GM21786 (cell line): ENCODE results near the gene ANO8.
"Not testable (repeated sequence)": the region's sequence is repeated elsewhere in the genome, so short reads cannot be mapped to it uniquely, and the experiment has no call there.

Source experiments
- ATAC-seq: cut with Tn5 transposase; IDR thresholded peaks from one replicate; pipeline ENCODE4 v1.9.1; 2021; ENCODE audit not compliant: unreplicated experiment

Gene ANO8

GRCh38 chr19:17311455-17312188 is 23.0 kb downstream of the ANO8 start:
- ATAC-seq: no peak

DNA sequence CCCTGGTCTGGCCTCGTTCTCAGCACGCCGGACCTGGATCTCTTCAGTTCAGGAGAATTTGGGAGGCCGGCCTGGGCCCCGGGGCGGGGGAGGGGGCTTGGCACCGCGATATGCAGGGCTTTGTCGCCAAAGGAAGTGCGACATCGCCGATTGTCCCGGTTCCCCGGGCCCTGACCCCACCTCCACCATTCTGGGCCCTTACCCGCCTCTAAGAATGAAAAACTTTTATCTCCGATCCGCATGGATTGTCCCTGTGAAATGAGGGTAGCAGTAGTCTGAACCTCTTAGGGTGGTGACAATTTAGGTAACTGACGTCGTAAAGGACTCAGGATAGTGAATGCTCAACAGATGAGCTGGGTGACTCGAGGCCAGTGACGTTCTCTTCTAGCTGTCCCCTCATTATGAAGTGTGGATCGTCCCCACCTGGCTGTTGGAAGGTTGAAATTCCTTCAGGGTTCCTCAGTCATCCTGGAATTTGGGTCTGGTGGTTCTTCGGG is 24.6 kb downstream of the ANO8 start:
- ATAC-seq: no peak

DNA sequence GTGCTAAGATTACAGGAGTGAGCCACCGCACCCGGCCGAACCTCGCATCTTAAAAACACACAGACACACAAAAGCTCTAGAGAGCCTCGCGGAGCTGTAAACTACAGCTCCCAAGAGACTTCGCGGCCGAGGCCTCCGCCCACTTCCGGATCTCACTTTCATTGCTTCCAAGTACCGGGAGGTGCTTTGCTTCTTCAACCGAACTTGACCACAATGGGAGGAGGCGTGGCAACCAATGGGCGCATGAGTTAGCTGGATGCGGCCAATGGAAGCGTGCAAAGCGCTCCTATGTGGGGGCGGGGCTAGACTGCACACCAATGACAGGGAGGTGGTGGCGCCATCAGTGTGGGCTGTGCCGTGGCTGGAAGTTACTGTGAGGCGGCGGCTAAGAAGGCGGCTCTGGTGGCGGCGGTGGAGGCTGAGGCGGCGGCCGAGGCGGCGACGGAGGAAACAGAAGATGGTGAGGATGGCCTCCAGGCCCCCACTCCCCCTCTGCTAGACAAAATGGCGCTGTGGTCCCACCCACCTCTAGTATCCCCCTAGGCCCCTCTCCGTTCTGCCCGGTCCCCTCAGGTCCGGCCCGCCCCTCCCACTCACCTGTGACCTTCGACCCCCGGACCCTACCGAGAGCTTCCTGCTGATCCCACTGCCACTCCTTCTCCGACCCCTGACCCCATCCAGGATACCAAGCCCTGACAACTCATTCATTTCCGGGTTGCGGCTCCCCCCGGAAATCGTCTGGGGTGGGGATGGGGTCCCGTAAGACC is 25.3 kb downstream of the ANO8 start, which contains the start of gene DDA1:
TSS of gene DDA1 (plus strand) at position 366 of the 767 bp plus-strand sequence. CDS start at position 458, 92 bp downstream.
- ATAC-seq: peak; percentile 63

DNA sequence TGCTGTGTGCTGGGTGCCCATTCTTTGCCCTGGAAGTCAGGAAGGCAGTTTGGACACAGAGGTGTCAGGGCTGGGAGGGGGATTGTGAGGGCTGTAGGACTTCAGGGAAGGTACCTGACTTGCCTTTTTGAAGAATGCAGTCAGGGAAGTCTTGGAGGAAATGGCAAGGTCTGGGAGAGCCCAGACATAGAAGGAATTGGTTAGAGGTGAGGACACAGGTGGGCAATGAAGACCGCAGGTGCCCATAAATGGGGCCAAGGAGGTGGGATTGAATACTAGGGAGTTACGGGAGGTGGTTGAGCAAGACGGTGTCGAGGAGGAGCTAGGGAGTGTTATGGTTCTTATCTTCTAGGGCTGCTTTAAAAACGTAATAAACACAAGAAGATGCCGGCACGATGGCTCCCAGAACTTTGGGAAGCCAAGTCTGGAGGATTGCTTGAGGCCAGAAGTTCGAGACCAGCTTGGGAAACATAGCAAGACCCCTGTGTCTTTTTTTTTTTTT is 26.7 kb downstream of the ANO8 start:
- ATAC-seq: no peak

DNA sequence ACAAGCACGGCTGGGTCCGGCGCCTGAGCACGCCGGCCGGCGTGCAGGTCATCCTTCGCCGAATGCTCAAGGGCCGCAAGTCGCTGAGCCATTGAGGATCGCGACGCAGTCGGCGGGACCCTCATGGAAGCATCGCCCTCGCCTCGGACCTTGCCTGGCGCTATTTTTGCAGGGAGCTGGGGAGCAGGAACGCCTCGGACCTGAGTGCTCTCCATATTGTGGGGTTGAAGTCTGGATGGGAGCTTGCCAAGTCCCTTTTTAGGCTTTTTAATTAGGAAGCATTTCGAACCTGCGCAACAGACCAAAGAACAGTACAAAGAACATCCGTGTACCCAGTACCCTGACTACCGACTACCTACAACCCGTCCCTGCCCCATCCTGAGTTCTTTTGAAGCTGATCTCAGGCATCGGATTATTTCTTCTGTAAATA is 28.4 kb downstream of the ANO8 start:
- no peak for ATAC-seq

DNA sequence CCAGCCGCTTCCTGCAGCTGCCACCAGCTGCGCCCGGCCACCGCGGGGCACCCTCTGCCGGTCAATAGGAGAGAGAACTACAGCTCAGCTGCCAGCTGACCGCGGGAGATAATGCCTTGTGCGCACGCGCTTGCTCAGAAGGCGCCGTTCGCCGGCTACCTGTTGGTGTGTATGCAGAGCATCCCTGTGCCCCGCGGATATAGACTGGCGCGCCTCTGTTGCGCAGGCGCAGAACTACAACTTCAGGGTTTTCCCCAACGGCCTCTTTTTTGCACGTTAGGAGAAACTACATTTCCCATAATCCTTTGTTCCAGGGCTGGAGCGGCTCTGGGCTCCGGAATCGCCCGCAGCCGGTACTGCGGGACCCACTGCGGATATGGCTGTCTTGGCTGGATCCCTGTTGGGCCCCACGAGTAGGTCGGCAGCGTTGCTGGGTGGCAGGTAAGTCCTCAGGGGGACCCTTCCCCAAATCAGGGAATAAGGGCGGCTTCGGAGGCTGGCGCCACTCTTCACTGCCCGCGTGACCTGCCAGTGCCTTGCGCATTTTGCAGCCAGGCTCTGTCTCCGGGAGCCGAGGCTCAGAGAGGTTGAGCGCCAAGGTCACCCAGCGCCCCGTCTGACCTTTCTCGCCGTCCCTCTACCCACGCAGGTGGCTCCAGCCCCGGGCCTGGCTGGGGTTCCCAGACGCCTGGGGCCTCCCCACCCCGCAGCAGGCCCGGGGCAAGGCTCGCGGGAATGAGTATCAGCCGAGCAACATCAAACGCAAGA is 29.0 kb downstream of the ANO8 start, which contains the start of gene MRPL34:
TSS of gene MRPL34 (plus strand) at position 356 of the 768 bp plus-strand sequence. CDS start at position 377, 21 bp downstream.
- peak; percentile 69 for ATAC-seq

DNA sequence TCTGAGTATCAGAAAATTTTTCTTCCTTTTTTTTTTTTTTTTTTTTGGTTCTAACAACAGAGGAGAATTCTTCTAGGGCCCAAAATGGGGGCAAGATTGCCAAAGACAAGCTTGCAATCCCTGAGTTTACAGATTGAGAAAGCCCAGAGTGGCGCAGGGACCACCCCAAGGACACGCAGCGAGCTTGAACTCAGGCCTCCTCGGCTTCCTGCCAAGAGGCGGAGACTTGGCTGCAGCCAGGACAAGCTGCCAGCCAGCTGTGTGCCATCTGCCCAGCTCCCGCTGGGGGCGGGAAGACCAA is 29.5 kb downstream of the ANO8 start:
- ATAC-seq: no peak

DNA sequence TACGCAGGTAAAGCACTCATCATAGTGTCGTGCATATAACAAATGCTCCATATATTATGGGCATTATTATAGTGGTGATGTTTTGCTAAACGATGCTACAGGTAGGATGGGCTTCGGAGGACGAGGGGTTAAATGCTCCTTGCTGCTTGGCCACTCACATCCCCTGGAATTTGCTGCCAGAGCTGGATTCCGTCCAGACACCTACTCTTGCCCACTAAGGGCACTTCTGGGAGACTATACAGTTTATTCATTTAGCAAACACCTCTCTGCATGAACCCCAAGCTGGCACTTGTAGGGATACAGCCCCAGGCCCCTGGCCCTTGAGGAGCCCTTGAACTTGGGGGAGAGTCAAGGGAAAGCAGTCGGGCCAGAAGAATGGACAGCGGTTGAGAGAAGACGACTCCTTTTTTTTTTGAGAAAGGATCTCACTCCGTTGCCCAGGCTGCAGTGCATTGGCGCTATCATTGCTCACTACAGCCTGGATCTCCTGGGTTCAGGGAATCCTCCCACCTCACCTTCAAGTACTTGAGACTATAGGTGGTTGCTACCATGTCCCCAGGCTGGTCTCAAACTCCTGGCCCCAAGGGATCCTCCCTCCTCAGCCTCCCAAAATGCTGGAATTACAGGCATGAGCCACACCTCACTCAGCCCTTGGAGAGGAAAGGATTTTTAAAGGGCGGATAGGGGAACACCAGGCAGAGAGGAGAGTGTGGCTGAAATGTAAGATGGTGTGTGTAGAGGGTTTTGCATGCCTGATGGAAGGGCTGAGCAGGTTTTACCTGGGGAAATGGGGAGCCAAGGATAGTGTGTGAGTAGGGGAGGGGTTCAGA is 30.1 kb downstream of the ANO8 start:
- no peak for ATAC-seq

DNA sequence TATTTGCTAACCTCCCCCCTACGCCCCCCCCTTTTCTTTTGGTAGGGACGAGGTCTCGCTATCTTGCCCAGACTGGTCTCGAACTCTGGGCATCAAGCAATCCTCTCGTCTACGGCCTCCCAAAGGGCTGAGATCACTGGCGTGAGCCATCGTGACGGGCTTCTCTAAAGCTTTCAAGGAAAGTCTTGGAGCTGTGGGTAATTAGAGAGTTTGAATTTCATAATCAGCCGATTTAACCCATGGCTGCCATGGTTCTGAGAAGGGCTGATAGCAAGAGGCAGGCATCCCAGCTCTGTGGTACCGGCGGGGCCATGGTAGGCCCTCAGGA is 30.8 kb downstream of the ANO8 start:
- ATAC-seq: no peak

GRCh38 chr19:17303167-17303939 is 31.3 kb downstream of the ANO8 start, which contains the start of gene ABHD8:
TSS of gene ABHD8 (minus strand) at chr19:17303425. CDS start at chr19:17301616, 1,809 bp downstream.
- peak; percentile 40 for ATAC-seq

GRCh38 chr19:17302391-17303166 is 32.1 kb downstream of the ANO8 start:
- ATAC-seq: no peak

DNA sequence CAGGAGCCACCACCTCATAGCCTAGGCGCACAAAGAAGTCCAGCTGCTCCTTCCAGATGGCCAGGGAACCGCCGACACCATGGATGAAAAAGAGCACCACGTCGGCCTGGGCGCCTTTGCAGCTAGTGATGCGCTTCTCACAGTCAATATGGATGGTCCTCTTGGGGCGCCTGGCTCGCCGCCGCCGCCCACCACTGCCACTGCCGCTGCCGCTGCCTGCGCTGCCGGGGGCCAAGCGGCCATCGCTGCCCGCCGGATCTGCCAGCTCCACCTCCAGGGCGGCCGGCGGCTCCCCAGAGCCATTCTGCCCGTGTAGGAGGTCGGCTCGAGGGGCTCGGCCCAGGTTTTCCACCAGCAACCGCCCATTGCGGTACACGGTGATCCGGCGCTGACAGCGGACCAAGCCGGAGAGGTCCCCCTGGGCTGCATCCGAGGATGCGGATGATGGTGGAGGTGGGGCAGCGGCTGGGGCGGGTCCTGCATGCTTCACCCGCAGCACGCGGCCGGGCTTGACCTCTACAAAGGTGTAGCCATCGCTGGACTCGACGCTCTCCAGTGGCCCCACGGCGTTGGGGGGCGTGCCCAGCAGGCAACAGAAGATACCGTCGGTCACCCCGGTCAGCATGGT is 33.5 kb downstream of the ANO8 start:
- ATAC-seq: no peak

- ATAC-seq: no peak
Observed at GRCh38 chr19:17296976-17297375, 37.7 kb downstream of the ANO8 start.

GRCh38 chr19:17296273-17296672 is 38.4 kb downstream of the ANO8 start:
- no peak for ATAC-seq

DNA sequence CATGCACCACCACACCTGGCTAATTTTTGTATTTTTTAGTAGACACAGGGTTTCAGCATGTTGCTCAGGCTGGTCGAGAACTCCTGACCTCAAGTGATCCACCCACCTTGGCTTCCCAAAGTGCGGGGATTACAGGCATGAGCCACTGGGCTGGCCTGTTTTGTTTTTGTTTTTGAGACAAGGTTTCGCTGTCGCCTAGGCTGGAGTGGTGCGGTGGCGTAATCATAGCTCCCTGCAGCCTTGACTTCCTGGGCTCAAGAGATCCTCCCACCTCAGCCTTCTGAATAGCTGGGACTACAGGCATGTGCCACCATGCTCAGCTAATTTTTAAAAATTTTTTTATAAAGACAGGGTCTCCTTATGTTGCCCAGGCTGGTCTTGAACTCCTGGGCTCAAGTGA is 39.1 kb downstream of the ANO8 start:
- not testable (repeated sequence) for ATAC-seq

DNA sequence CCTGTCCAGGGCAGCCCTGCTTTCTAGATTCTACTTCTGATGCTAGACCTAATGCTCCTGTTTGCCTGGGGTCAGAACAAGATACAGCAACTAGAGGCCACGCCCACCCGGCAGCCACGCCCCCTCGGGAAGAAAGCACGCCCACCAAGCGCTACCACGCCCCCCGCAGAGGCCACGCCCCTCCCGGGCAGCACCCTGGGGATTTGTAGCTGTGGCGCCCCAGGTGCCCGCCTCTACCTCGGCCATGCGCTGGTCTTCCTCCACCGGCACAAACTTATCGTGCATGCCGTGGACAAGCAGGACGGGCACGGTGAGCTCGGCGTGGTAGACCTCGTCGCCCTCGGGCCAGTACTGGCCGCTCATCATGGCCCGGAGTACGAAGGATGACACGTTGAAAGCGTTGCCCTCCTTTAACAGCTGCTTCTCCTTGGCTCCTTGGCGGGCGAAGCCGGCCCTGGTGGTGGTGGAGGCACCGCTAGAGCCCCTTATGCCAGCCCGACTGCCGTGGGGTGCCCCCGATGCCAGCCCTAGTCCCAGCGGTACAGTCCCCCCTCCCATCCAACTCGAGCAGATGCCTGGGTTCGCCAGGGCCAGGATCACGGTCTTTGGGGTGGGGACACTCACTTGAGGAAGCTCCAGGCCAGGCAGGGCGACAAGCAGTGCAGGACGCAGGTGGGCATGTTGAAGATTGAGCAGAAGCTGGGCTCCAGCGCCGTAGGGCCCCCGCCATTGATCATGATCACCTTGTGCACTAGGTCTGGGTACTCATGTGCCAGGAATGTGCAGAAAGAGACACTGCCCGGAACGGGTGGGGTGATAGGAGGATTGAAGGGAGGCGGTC is 40.4 kb downstream of the ANO8 start:
- no peak for ATAC-seq

DNA sequence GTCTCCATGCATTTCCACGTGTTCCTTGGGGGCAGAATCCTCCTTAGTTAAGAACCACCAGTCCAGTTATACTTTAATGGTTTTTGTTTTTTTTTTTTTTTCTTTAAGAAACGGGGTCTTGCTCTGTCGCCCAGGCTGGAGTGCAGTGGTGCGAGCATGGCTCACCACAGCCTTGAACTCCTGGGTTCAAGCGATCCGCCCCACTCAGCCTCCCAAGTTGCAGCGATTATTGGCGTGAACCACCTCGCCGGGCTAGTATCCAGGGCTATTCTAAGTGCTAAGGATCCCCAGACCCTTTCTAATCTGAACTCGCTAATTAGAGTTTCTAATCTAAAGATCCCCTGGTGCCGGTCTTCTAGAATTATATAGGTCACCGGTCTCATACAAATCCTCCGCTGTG is 41.0 kb downstream of the ANO8 start:
- ATAC-seq: no peak
